Measurements from ENCODE around the gene SASH1. TPM values are rescaled to one million over a fixed set of nuclear protein-coding genes. Genes with fewer than 3 reads are reported as not detected.
A peak's percentile ranks its signal among the peaks of the same experiment; 100 is the strongest.

The SASH1 gene
- total RNA-seq, 4 donors from 2014 or later = 142 to 214 (median 173) TPM

DNA sequence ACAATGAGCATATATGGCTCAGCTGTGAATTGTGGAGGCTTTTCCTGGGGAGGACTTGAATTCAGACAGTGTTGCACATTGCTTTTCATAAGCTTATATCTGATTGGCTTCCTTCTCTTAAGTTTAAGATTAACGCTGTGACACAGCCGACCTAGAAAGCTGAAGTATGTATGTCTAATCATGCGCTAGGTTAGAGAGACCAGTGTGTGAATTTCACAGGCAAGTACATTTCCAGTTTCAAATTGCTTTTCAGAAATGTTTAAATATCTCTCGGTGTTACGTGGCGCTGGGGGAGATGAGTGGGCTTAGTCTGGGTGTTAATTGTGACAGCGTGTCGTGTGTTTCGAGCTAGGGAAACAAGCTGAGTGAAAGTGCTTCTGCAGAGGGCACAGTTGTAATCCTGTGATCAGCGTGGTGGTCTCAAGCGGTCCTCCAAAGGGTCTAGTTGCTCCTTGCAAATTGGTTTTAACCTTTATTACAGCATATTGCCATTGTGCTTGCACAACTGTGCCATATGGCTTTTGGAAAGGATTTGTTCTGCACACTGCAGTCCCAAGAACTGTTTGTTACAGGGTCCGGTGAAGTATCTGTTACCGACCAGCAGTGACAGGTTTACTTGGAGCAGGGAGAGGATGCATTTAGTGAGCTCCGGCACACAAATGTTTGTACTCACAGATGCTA, 166.6 kb downstream of the SASH1 start:
- TF ChIP-seq, protein P1, sequence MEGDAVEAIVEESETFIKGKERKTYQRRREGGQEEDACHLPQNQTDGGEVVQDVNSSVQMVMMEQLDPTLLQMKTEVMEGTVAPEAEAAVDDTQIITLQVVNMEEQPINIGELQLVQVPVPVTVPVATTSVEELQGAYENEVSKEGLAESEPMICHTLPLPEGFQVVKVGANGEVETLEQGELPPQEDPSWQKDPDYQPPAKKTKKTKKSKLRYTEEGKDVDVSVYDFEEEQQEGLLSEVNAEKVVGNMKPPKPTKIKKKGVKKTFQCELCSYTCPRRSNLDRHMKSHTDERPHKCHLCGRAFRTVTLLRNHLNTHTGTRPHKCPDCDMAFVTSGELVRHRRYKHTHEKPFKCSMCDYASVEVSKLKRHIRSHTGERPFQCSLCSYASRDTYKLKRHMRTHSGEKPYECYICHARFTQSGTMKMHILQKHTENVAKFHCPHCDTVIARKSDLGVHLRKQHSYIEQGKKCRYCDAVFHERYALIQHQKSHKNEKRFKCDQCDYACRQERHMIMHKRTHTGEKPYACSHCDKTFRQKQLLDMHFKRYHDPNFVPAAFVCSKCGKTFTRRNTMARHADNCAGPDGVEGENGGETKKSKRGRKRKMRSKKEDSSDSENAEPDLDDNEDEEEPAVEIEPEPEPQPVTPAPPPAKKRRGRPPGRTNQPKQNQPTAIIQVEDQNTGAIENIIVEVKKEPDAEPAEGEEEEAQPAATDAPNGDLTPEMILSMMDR (IDR thresholded peaks at IDR 0.05) = no peak
- DNase-seq (ENCODE audit: low spot score) = no peak
- ATAC-seq (ENCODE audit: low FRiP score) = no peak

DNA sequence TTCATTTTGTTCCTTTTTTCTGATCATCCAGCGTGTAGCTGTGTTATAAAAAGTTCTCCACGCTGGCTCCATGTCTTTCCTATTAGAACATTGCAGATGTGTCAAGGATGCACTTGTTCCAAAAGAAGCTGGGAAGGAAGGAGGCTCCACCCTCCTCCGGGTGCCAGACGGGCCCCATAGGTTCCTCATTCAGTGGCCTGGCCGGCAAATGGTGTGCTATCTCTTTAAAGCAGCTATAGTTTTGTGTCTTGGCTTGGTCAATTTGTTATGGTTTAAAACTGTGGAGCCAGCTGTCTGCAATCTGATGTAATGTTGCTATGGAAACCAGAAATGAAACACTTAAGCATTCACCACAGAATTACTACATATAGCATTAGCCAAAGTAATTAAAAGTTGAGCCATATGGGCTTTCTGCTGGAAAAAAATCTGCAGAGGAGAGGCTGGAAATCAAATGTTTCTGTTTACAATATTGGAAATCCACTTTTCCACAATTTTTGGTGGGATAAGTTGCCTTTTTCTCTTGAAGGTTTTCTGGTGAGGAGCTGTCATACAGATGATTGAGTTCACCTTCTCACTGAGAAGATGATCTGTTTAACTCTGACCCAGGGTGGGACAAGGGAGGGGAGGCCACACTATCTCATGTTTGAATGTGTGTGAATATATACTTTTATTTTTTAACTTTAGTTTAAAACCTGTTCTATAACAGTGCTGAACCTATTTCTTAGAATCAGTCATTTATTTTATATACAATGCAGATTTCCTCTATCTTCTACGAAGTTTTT, 167.4 kb downstream of the SASH1 start:
- DNase-seq (ENCODE audit: low spot score) = no peak
- peak; percentile 50 for ATAC-seq (ENCODE audit: low FRiP score)
- TF ChIP-seq, protein P1 (IDR thresholded peaks at IDR 0.05) = no peak

DNA sequence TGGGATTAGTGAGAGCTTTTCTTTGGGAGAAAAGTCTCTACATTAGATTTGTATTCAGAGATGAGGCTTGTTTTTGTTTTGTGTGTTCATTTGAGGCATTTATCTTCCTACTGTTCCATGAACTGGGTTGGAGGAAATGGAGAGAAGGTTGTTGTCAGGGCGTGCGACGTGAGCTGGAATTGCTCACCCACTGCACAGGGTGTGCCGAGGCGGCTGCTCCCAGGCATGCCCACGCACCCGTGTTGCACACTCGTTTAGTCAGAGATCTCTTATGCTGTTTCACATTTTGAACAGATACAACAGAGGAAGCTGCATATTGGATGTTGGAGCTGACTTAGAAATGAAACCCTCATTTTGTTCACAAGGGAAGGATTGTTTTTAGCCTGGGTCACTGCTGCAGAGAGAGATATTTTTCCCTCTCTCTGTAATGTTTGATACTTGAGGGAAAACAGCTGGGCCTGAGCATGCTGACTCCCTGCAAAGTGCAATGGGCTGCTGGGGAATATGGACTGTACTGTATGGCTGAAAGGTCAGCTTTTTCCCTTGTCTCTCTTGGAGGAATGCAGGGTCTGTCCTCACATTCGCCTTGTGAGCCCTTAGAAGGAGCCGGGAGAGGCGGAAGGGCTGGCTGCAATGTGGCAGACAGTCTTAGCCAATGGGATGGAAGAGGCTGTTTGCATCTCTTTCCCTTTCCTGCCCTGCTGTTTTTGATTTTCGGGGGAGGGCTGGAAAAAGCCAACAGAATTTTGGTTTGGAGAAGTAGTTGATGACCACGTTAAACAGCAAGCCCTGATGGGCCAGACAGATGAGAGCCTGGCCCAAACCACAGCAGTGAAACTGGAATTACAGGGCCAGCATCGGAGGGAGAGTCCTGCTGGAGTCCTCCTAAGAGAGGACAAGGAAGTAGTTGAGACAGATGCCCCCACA, 170.8 kb downstream of the SASH1 start:
- TF ChIP-seq, protein P1 (IDR thresholded peaks at IDR 0.05) = no peak
- DNase-seq (ENCODE audit: low spot score) = no peak
- ATAC-seq (ENCODE audit: low FRiP score) = no peak

DNA sequence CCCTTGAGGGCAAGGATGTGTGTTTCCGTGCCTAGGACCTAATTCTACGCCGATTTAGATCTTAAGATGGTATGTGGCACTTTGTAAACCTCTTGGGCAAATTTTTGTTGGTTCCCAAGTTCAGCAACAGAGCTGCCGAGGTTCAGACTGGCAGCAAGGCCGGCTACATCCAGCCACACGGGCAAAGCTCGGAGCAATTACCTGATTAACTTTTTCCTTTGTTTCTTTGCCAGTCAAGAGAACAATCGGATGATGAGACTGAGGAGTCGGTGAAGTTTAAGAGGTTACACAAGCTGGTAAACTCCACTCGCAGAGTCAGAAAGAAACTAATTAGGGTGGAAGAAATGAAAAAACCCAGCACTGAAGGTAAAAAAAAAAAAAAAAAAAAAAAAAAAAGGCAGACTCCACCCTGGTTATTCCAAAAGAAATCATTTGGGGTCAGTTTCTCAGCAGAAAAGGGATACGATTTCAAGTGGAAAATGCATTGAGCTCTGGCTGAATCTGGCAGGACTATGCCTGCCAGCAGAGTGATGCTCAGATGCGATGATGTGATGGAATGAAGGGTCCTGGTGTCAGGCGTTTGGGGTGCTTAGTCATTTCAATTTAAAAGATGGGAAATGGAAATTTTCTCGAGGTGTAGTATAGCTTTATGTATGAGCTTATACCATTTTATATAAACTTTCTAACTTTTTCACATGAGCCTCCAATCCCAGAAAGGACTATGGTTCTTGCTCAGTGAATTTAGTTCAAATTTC, 171.6 kb downstream of the SASH1 start:
- ATAC-seq (ENCODE audit: low FRiP score) (no peak), DNase-seq (ENCODE audit: low spot score) (no peak)
- TF ChIP-seq, protein P1 (IDR thresholded peaks at IDR 0.05) = no peak

DNA sequence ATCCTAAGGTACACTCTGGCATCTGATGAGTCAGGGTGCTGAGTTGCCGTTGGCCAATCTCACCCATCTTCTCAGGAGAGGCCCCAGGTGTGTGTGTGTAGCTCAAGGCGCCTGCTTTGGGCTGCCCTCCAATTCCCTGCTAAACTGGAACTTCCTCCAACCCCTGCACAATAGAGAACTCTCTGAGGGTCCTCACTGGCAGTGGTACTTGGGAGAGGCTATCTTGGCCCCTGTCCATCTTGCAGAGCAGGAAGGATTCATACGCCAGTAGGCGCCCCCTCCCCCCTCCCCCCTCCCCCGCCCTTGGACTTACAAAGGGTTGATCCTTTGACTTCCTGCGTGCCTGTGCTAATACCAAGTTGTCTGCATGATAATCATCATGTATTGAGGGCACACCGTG, 173.6 kb downstream of the SASH1 start:
- TF ChIP-seq, protein P1 (IDR thresholded peaks at IDR 0.05) = no peak
- ATAC-seq (ENCODE audit: low FRiP score) (no peak), DNase-seq (ENCODE audit: low spot score) (no peak)

DNA sequence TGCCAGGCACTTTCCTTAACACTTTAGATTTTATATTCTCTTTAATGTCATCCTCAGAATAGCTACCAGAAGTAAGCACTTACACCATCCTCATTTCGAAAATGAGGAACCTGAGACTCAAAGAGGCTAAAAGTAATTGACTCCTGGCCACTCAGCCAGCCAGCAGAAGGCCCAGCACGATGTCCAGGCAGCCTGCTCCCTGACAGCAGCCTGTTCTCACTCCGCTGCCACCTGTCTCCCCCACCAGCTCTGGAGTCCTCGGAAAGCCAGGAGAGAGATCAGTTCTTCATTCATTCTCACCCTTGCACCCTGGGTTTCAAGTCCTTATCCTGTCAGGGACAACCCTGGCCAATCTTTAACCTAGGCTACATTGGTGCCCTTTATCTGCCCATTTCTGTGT, 174.0 kb downstream of the SASH1 start:
- DNase-seq (ENCODE audit: low spot score) = no peak
- no peak for ATAC-seq (ENCODE audit: low FRiP score)
- TF ChIP-seq, protein P1 (IDR thresholded peaks at IDR 0.05) = no peak
